ENCODE data around the gene BPGM. TPM values are rescaled to one million over a fixed set of nuclear protein-coding genes. Genes with fewer than 3 reads are reported as not detected.

Gene BPGM
- polyA plus RNA-seq, 3 donors: 3.9 to 20.6 (median 18.4) TPM

- Mint-ChIP-seq H3K27ac (no peak overlapping the region), H3K4me3 (no peak overlapping the region), H3K9me3 (peaks cover 0 to 5% (median 0%) of the 10 kb centered on the region in 7 donors), H3K27me3 (ENCODE audit: low read depth in 3 of 3) (no peaks in the 10 kb centered on the region), H3K4me1 (no peaks in the 10 kb centered on the region), H3K36me3 (peaks cover 38 to 50% of the 10 kb centered on the region in 2 donors)
- H3K9me3 ChIP-seq (replicated peaks in 1 of 2; ENCODE audit: control insufficient read depth in 1 of 2, insufficient read depth in 1 of 2, low read length in 2 of 2): peaks cover 0 to 3% of the 10 kb centered on the region in 2 donors
- peaks cover 7% of the 10 kb centered on the region for H3K79me2 ChIP-seq (ENCODE audit: insufficient read depth, low read length)
- peaks cover 19 to 50% of the 10 kb centered on the region in 2 donors for H3K36me3 ChIP-seq (replicated peaks in 1 of 2; ENCODE audit: control insufficient read depth in 1 of 2, insufficient read depth in 2 of 2, low read length in 2 of 2)
- no peak for DNase-seq
- no peak overlapping the region for H3K9ac ChIP-seq (ENCODE audit: insufficient read depth, low read length, poor library complexity, severe bottlenecking)
- no peak overlapping the region for H3K27ac ChIP-seq (ENCODE audit: low read depth in 1 of 2, low read length in 2 of 2)
- WGBS (ENCODE audit: insufficient coverage): 98% methylated on average over 5 of the region's 7 CpGs
- H3K27me3 ChIP-seq (ENCODE audit: control insufficient read depth in 2 of 2, insufficient read depth in 2 of 2, low read length in 2 of 2): no peaks in the 10 kb centered on the region
- no peak for TF ChIP-seq CTCF (IDR thresholded peaks at IDR 0.05)
- no peak overlapping the region for H3K4me2 ChIP-seq (replicated peaks; ENCODE audit: extremely low read depth, low read length, poor library complexity, severe bottlenecking)
- H4K20me1 ChIP-seq (ENCODE audit: insufficient read depth, low read length): peaks cover 3% of the 10 kb centered on the region
- intact Hi-C loops (cut with micrococcal nuclease): no loop called here
- no peaks in the 10 kb centered on the region for H3K4me1 ChIP-seq (ENCODE audit: control insufficient read depth in 1 of 2, insufficient read depth in 2 of 2, low read length in 2 of 2)
- H2AFZ ChIP-seq (ENCODE audit: insufficient read depth, low read depth, low read length, poor library complexity, severe bottlenecking): no peak overlapping the region
- no peak overlapping the region for H3K4me3 ChIP-seq (replicated peaks in 1 of 3; ENCODE audit: low read depth in 2 of 3, low read length in 3 of 3)
Measured at GRCh38 chr7:134660242-134660785, 13.7 kb downstream of the BPGM start.

GRCh38 chr7:134660961-134661376 is 14.3 kb downstream of the BPGM start:
- TF ChIP-seq CTCF (IDR thresholded peaks at IDR 0.05): no peak
- H3K4me1 Mint-ChIP-seq: no peaks in the 10 kb centered on the region
- peaks cover 0 to 4% (median 0%) of the 10 kb centered on the region in 7 donors for H3K9me3 Mint-ChIP-seq
- Histone ChIP-seq H3K27ac (ENCODE audit: low read depth in 1 of 2, low read length in 2 of 2) (no peak overlapping the region), H3K4me3 (replicated peaks in 1 of 3; ENCODE audit: low read depth in 2 of 3, low read length in 3 of 3) (no peak overlapping the region), H3K9me3 (replicated peaks in 1 of 2; ENCODE audit: control insufficient read depth in 1 of 2, insufficient read depth in 1 of 2, low read length in 2 of 2) (no peaks in the 10 kb centered on the region), H3K4me2 (replicated peaks; ENCODE audit: extremely low read depth, low read length, poor library complexity, severe bottlenecking) (no peak overlapping the region), H2AFZ (ENCODE audit: insufficient read depth, low read depth, low read length, poor library complexity, severe bottlenecking) (no peak overlapping the region), H3K79me2 (ENCODE audit: insufficient read depth, low read length) (peaks cover 2% of the 10 kb centered on the region), H3K9ac (ENCODE audit: insufficient read depth, low read length, poor library complexity, severe bottlenecking) (no peak overlapping the region), H3K27me3 (ENCODE audit: control insufficient read depth in 2 of 2, insufficient read depth in 2 of 2, low read length in 2 of 2) (no peaks in the 10 kb centered on the region), H4K20me1 (ENCODE audit: insufficient read depth, low read length) (peaks cover 3% of the 10 kb centered on the region), H3K4me1 (ENCODE audit: control insufficient read depth in 1 of 2, insufficient read depth in 2 of 2, low read length in 2 of 2) (no peaks in the 10 kb centered on the region), H3K36me3 (replicated peaks in 1 of 2; ENCODE audit: control insufficient read depth in 1 of 2, insufficient read depth in 2 of 2, low read length in 2 of 2) (peaks cover 19 to 52% of the 10 kb centered on the region in 2 donors)
- no peak for DNase-seq
- WGBS (ENCODE audit: insufficient coverage): no CpG with 5 or more reads among the region's 1 CpG
- H3K27me3 Mint-ChIP-seq (ENCODE audit: low read depth in 3 of 3): no peaks in the 10 kb centered on the region
- intact Hi-C loops (cut with micrococcal nuclease): no loop called here
- no peak overlapping the region for H3K4me3 Mint-ChIP-seq
- no peak overlapping the region for H3K27ac Mint-ChIP-seq
- H3K36me3 Mint-ChIP-seq: peaks cover 39 to 51% of the 10 kb centered on the region in 2 donors

Data from CD14-positive monocyte (primary cell).